GM18498 (cell line): ENCODE results near the gene LRRC1.
A peak's percentile ranks its signal among the peaks of the same experiment; 100 is the strongest.

Experiments used
- ATAC-seq: cut with Tn5 transposase; IDR thresholded peaks from one replicate; pipeline ENCODE4 v1.9.1; 2021; ENCODE audit warnings: mild to moderate bottlenecking, moderate library complexity; ENCODE audit not compliant: unreplicated experiment

LRRC1 gene

GRCh38 chr6:53813801-53814200 lies 19.0 kb downstream of the LRRC1 start:
- no peak for ATAC-seq

GRCh38 chr6:53814353-53814752 lies 19.5 kb downstream of the LRRC1 start:
- ATAC-seq = no peak

- no peak for ATAC-seq
Measured at GRCh38 chr6:53815381-53816119, 20.7 kb downstream of the LRRC1 start.

GRCh38 chr6:53818858-53819609 lies 24.2 kb downstream of the LRRC1 start:
- ATAC-seq = no peak

- ATAC-seq = no peak
Measured at GRCh38 chr6:53822401-53823125, 27.8 kb downstream of the LRRC1 start.

GRCh38 chr6:53824714-53825113 lies 29.9 kb downstream of the LRRC1 start:
- no peak for ATAC-seq

- peak; percentile 50 for ATAC-seq
Measured at GRCh38 chr6:53825532-53826321, 30.9 kb downstream of the LRRC1 start.

- ATAC-seq = no peak
Measured at GRCh38 chr6:53827531-53827930, 32.7 kb downstream of the LRRC1 start.

- ATAC-seq = no peak
Measured at GRCh38 chr6:53828215-53828614, 33.4 kb downstream of the LRRC1 start.

GRCh38 chr6:53828966-53829697 lies 34.3 kb downstream of the LRRC1 start:
- no peak for ATAC-seq

- no peak for ATAC-seq
Measured at GRCh38 chr6:53829698-53830221, 35.0 kb downstream of the LRRC1 start.

- no peak for ATAC-seq
Measured at GRCh38 chr6:53830366-53830765, 35.6 kb downstream of the LRRC1 start.

GRCh38 chr6:53831081-53831869 lies 36.5 kb downstream of the LRRC1 start:
- ATAC-seq = no peak

GRCh38 chr6:53831936-53832660 lies 37.3 kb downstream of the LRRC1 start:
- no peak for ATAC-seq

GRCh38 chr6:53833155-53833554 lies 38.4 kb downstream of the LRRC1 start:
- no peak for ATAC-seq

GRCh38 chr6:53834132-53834531 lies 39.3 kb downstream of the LRRC1 start:
- ATAC-seq = no peak

GRCh38 chr6:53837865-53838769 lies 43.3 kb downstream of the LRRC1 start:
- ATAC-seq = no peak

GRCh38 chr6:53840027-53840426 lies 45.2 kb downstream of the LRRC1 start:
- ATAC-seq = no peak
